ENCODE measurements around the gene FOXD2.

GRCh38 chr1:47433037-47433421 is 4.8 kb upstream of the FOXD2 start:
- no peak for TF ChIP-seq GATA3 (IDR thresholded peaks at IDR 0.05; ENCODE audit: low read depth, low read length)
- no peak for TF ChIP-seq GATA2 (IDR thresholded peaks at IDR 0.05; ENCODE audit: low read depth, low read length)
